NB4 (cell line): Measurements from ENCODE around the gene TMEM35B.
"Not testable (repeated sequence)": the region's sequence is repeated elsewhere in the genome, so short reads cannot be mapped to it uniquely, and the experiment has no call there.

Experiments used
- DNase-seq: peaks from one replicate; pipeline ENCODE4 v3.0.0; 2010; ENCODE audit warnings: low read depth
- H3K4me3 ChIP-seq: one replicate; pipeline ENCODE4 v1.5.1; 2011; ENCODE audit warnings: mild to moderate bottlenecking, low read depth, low read length, moderate library complexity
- CTCF ChIP-seq: IDR thresholded peaks from one replicate; pipeline ENCODE4 v1.5.1; 2012; ENCODE audit warnings: low read depth, low read length
- MAX ChIP-seq: IDR thresholded peaks from 2 replicates; pipeline ENCODE4 v1.6.1; 2011; ENCODE audit warnings: low read depth, low read length
- MYC ChIP-seq: IDR thresholded peaks from 2 replicates; pipeline ENCODE4 v1.6.1; 2011; ENCODE audit warnings: low read depth, low read length
- POLR2A ChIP-seq: IDR thresholded peaks from 2 replicates; pipeline ENCODE4 v1.6.1; 2011; ENCODE audit warnings: mild to moderate bottlenecking; ENCODE audit not compliant: insufficient read length; ENCODE audit errors: extremely low read depth

The TMEM35B gene

GRCh38 chr1:34975771-34976170 is 9.4 kb downstream of the TMEM35B start:
- no peak for DNase-seq
- H3K4me3 ChIP-seq: no peak overlapping the region
- TF ChIP-seq MAX (no peak), POLR2A (no peak), MYC (no peak), CTCF (no peak)

GRCh38 chr1:34975338-34975737 is 9.8 kb downstream of the TMEM35B start:
- no peak overlapping the region for H3K4me3 ChIP-seq
- no peak for DNase-seq
- TF ChIP-seq MAX (no peak), CTCF (no peak), MYC (no peak), POLR2A (no peak)

GRCh38 chr1:34974626-34975025 is 10.5 kb downstream of the TMEM35B start:
- TF ChIP-seq MAX (no peak), MYC (no peak), CTCF (no peak), POLR2A (no peak)
- DNase-seq: no peak
- H3K4me3 ChIP-seq: no peak overlapping the region

GRCh38 chr1:34973326-34973725 is 11.8 kb downstream of the TMEM35B start:
- H3K4me3 ChIP-seq: no peak overlapping the region
- no peak for TF ChIP-seq MYC
- no peak for TF ChIP-seq MAX
- no peak for TF ChIP-seq CTCF
- DNase-seq: no peak

- TF ChIP-seq CTCF (no peak), POLR2A (no peak), MAX (no peak), MYC (no peak)
- DNase-seq: no peak
- no peak overlapping the region for H3K4me3 ChIP-seq
Observed at GRCh38 chr1:34970829-34971228, 14.3 kb downstream of the TMEM35B start.

GRCh38 chr1:34970220-34970735 is 14.9 kb downstream of the TMEM35B start:
- H3K4me3 ChIP-seq: no peak overlapping the region
- no peak for DNase-seq
- no peak for TF ChIP-seq POLR2A
- no peak for TF ChIP-seq MYC
- no peak for TF ChIP-seq MAX
- no peak for TF ChIP-seq CTCF

- not testable (repeated sequence) for H3K4me3 ChIP-seq, DNase-seq
Observed at GRCh38 chr1:34968297-34968696, 16.9 kb downstream of the TMEM35B start.

GRCh38 chr1:34967672-34968071 is 17.5 kb downstream of the TMEM35B start:
- not testable (repeated sequence) for H3K4me3 ChIP-seq, DNase-seq
